ENCODE data around the gene MRPL40.
"Not testable (repeated sequence)": the region's sequence is repeated elsewhere in the genome, so short reads cannot be mapped to it uniquely, and the experiment has no call there.

The MRPL40 gene

GRCh38 chr22:19406846-19407245 is 25.5 kb upstream of the MRPL40 start:
- in situ Hi-C loops (cut with MboI; ENCODE audit: low sequenced_read_pairs): no loop called here

- in situ Hi-C loops (cut with MboI; ENCODE audit: low sequenced_read_pairs): no loop called here
Observed at GRCh38 chr22:19407649-19408606, 24.4 kb upstream of the MRPL40 start.

GRCh38 chr22:19410941-19411689 is 21.2 kb upstream of the MRPL40 start:
- in situ Hi-C loops (cut with MboI; ENCODE audit: low sequenced_read_pairs): no loop called here

GRCh38 chr22:19411690-19412045 is 20.7 kb upstream of the MRPL40 start:
- in situ Hi-C loops (cut with MboI; ENCODE audit: low sequenced_read_pairs): no loop called here

GRCh38 chr22:19412478-19412877 is 19.9 kb upstream of the MRPL40 start:
- in situ Hi-C loops (cut with MboI; ENCODE audit: low sequenced_read_pairs): no loop called here

- in situ Hi-C loops (cut with MboI; ENCODE audit: low sequenced_read_pairs): no loop called here
Observed at GRCh38 chr22:19412923-19413322, 19.4 kb upstream of the MRPL40 start.

GRCh38 chr22:19419086-19419463 is 13.3 kb upstream of the MRPL40 start:
- in situ Hi-C loops (cut with MboI; ENCODE audit: low sequenced_read_pairs): no loop called here

- in situ Hi-C loops (cut with MboI; ENCODE audit: low sequenced_read_pairs): no loop called here
Observed at GRCh38 chr22:19419464-19420178, 12.7 kb upstream of the MRPL40 start.

GRCh38 chr22:19420321-19420720 is 12.0 kb upstream of the MRPL40 start:
- in situ Hi-C loops (cut with MboI; ENCODE audit: low sequenced_read_pairs): no loop called here

GRCh38 chr22:19422440-19423301 is 9.7 kb upstream of the MRPL40 start:
- in situ Hi-C loops (cut with MboI; ENCODE audit: low sequenced_read_pairs): no loop called here

- in situ Hi-C loops (cut with MboI; ENCODE audit: low sequenced_read_pairs): no loop called here
Observed at GRCh38 chr22:19424186-19424500, 8.2 kb upstream of the MRPL40 start.

GRCh38 chr22:19429950-19430889 is 2.1 kb upstream of the MRPL40 start:
- in situ Hi-C loops (cut with MboI; ENCODE audit: low sequenced_read_pairs): no loop called here

GRCh38 chr22:19430890-19431541 is 1.3 kb upstream of the MRPL40 start:
- in situ Hi-C loops (cut with MboI; ENCODE audit: low sequenced_read_pairs): no loop called here

GRCh38 chr22:19431649-19432132 is 654 bp upstream of the MRPL40 start, which contains the start of gene HIRA:
TSS of gene HIRA (minus strand) at chr22:19431733. CDS start at chr22:19431476, 257 bp downstream.
- in situ Hi-C loops (cut with MboI; ENCODE audit: low sequenced_read_pairs): no loop called here

- in situ Hi-C loops (cut with MboI; ENCODE audit: low sequenced_read_pairs): no loop called here
Observed at GRCh38 chr22:19434401-19434800, 2.1 kb downstream of the MRPL40 start.

GRCh38 chr22:19434829-19435580 is 2.7 kb downstream of the MRPL40 start:
- in situ Hi-C loops (cut with MboI; ENCODE audit: low sequenced_read_pairs): no loop called here

GRCh38 chr22:19436444-19437161 is 4.3 kb downstream of the MRPL40 start:
- in situ Hi-C loops (cut with MboI; ENCODE audit: low sequenced_read_pairs): not testable (repeated sequence)

All from HL-60/S4 (cell line).